Hematopoietic multipotent progenitor cell treated with erythropoietin and hydrocortisone succinate and interleukin-3 and kit ligand, for 8 days (in vitro differentiated cells): ENCODE data around the gene DHRS13.
"Not testable (repeated sequence)": the region's sequence is repeated elsewhere in the genome, so short reads cannot be mapped to it uniquely, and the experiment has no call there.

Experiments
- DNase-seq: peaks from one replicate; pipeline ENCODE4 v3.0.0-alpha.2; 2015

Gene DHRS13

DNA sequence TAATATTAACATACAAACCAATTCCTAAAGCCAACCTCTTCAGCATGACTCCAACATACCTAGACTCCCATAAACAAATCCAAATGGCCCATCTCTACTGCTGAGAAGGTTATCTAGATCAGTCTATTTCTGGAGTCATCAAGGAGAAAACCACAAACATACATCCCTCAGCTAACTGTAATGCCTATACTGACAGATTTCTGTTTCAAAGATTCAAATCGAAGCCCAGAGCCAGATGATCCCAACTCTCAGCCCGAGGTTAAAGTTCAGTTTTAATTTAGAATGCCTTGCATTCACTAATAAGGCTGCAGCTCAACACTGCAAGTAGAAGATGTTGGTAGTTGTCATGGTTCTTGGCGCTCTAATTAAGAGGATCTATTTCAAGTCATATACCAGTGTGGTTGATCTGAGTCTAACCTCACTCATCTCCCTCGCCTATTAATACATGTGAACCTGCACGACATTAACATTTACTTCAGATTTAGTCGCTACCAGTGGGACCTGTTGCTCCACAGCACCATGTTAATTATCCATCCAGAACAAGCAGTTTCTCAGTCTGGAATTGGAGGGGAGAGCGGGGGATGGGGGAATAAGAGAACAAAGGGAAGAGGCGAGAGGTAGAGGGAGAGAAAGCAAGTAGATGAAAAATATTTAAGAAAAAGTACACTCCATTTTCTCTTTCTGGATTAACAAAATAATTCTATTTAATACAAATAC, 33.0 kb upstream of the DHRS13 start:
- no peak for DNase-seq

DNA sequence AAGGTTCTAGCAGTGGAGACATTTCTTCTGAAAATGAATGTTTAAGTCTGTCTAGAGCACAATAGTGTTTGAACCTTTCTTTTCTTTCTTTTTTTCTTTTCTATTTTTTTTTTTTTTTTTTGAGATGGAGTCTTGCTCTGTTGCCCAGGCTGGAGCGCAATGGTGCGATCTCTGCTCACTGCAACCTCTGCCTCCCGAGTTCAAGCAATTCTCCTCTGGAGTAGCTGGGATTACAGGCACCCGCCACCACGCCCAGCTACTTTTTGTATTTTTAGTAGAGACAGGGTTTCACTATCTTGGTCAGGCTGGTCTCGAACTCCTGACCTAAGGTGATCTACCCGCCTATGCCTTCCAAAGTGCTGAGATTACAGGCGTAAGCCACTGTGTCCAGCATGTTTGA, 31.6 kb upstream of the DHRS13 start:
- not testable (repeated sequence) for DNase-seq

DNA sequence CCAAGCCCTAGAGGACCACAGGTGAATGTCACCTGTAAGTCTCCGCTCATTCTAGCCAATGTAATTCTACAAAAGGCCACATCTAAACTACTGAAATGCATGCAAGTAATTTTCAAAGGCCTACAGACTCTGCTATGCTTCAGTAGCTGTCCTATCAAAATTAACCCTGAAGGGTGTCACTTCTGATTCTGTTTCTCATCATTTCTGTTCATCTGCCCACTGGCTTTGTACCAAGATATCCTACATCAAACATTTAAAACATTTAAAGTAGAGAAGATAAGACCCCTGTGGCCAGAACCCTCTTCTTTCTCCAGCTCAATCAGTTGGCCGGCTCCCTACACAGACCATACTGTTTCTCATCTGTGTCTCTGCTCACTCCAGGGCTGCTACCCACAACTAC, 26.9 kb upstream of the DHRS13 start:
- peak; percentile 57 for DNase-seq

GRCh38 chr17:28928061-28928460, 25.2 kb upstream of the DHRS13 start:
- DNase-seq = peak; percentile 40

GRCh38 chr17:28926786-28927185, 23.9 kb upstream of the DHRS13 start:
- DNase-seq = no peak

DNA sequence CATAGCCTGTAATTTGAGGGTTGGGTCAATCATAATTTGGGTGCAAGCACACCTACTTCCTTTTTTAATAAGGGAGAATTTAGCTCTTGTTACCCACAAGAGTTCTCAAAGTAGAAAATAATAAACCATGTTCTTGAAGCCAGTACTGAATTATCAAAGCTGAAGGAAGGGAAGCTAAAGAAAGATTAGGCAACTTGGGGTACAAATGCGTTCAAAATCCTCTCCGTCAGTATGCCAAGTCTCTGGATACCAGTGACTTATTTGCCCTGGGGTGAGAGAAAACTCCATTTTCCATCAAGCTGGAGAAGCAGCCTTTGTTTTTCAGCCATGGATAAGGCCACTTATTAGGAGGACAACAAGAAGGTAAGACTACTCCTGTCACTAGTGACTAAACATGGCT, 23.5 kb upstream of the DHRS13 start:
- DNase-seq = no peak

- peak; percentile 40 for DNase-seq
Measured at GRCh38 chr17:28925912-28926365, 23.1 kb upstream of the DHRS13 start.

DNA sequence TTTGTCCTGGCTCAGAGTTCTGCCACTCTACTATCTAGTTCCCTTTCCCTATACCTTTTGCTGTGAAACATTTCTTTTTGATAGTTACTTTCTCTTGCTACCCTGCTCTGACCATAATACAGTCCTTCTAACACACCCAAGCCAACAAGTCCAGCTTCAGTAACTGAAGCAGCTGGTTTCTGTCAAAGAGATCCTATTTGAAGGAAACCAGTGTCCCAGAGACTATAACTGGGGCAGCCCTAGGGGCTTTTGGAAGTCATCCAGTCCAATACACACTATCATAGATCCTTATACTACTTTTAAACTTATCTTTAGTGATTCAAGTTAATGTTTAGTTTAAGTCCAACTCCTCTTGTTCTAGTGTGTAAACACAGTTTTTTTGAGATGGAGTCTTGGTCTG, 17.3 kb upstream of the DHRS13 start:
- no peak for DNase-seq

GRCh38 chr17:28918295-28918694, 15.4 kb upstream of the DHRS13 start:
- DNase-seq = no peak

- DNase-seq = no peak
Measured at GRCh38 chr17:28917465-28917864, 14.6 kb upstream of the DHRS13 start.

GRCh38 chr17:28917029-28917428, 14.2 kb upstream of the DHRS13 start:
- no peak for DNase-seq

DNA sequence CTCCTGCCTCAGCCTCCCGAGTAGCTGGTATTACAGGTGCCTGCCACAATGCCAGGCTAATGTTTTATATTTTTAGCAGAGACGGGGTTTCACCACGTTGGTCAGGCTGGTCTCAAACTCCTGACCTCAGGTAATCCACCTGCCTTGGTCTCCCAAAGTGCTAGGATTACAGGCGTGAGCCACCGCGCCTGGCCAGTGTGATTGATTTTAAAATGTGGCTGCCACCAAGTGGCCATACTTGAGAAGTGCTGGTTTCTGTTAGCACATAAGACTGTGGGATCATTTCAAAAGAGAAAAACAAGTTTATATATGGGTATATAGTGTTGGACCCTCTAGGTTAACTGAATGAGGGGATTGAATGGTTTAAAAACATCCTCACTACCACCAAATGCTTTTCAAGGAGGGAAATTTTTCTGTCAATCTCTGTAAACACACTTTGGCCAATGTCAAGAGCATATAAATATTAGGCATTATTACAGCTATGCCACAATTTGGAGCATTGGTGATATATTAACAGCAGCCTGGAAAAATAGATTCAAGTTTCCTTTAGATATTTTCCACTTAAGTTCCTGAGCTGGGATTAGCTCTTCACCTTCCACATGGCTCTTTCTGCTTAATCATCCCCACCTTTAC, 13.5 kb upstream of the DHRS13 start:
- peak; percentile 68 for DNase-seq

GRCh38 chr17:28912938-28913333, 10.1 kb upstream of the DHRS13 start:
- DNase-seq = no peak

DNA sequence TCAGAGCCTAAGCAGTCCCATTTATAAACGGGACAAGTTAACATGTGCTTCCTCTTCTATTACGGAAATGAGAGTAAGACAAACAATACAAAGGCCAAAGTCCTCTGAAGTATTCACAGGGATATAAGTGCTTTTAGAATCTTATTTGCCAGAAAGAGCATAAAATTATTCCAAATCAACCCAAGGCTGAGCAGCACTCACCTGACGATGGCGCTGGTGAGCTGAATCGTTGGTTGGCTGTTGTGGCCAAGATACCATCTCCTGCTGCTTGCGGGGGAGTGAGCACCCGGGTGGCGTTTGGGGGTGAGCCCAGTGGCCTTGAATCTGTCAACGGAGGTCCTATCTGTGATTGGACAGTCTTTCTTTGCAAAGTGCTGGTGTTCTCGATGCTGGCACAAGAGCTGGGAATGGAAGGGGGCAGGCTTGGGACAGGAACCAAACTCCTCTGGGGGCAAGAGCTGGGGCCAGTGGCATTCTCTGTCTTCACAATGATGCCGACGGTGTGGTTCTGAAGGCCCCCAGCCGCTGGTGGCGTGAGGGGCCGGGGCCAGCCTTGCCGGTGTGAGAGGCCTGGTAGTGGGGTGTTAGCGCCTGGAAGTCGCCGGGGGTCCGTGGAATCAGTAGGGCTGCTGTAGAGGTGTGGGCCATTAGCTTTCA, 9.5 kb upstream of the DHRS13 start:
- DNase-seq = peak; percentile 55

DNA sequence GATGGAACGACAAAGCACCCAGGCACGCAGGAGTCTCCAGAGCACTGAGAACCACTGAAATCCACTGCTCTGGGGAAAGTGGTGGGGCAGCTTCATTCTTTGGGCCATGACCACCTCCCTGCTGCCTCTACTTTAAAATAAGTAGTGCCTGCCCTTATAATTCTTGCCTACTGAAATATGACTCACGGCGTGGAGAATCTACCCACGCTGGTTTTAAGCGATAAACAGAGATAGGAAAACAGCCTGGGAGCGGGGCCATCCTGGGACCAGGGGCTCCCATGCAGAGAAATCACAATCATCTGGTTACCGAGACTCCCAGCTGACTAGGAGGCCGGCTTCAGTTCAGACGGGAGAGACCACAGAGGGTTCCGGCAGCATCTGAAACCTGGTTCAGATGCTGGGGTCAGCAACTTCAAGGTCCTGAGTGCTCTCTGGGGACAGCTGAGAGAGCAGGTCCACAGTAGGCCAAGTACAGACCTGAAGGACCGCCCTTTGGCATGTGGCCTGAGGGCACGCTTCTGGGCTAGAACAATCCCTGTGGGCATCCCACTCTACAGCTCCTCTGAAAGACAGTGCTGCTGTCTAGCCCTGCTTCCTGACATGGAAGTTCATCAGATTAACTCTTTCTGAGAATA, 8.6 kb upstream of the DHRS13 start:
- no peak for DNase-seq

GRCh38 chr17:28910534-28910933, 7.7 kb upstream of the DHRS13 start:
- DNase-seq = no peak

DNA sequence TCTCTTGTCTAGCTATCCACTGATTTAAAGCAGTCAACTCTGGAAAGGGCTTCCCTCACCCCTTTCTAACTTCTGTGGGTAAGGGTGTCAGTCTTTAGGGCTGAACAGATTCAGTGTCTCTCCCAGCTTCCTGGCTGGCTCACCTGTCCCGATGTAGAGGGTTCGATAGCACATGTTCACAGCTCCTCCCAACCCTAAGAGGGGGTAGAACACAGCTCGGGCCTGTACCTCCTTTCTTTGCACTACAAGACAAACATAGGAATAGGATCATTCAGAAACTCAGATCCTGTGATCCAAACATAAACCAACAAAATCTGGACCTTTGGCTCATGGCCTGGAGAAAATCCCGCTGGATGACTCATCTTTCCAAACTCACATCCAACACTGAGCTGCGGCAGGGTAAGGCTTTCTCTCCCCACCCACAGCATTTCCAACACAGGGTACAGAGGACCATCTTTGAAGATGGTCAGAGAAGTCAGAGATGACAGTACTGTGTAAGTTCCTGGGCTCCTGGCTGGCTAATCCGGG, 5.8 kb upstream of the DHRS13 start:
- DNase-seq = no peak

GRCh38 chr17:28907709-28908475, 5.0 kb upstream of the DHRS13 start:
- peak; percentile 87 for DNase-seq

DNA sequence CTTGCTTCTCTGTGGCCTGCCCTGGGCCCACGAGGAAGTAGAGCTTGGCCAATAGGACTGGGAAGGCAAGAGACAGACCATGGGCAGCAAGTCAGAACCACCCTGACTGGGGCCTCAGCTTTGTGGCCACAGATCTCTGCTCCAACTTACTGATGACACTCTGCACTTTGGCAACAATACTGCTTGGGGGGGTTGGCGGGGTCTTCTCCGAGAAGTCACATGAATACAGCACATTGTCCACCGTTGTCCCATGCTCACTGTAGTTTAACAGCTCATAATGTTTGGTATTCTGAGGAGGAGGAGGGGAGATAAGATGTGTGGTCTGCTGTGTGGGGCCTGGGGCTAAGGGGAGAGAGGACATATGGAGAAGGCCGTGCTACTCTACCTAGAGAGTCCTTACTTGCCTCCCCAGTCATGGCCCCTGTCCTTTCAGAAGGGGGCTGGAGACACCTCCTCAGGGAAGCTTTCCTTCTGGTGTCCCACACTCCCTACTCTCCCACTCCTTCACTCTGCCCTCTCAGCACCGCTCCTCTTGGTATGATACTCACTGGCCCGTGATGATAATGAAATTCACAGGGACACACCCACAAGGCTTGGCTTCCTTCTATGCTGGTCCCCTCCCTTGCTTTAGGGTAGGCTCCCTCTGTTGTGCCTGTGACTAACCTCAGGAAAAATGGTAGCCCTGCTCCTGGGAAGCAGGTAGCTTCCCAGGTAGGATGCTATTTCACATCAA, 4.0 kb upstream of the DHRS13 start:
- DNase-seq = peak; percentile 91

DNA sequence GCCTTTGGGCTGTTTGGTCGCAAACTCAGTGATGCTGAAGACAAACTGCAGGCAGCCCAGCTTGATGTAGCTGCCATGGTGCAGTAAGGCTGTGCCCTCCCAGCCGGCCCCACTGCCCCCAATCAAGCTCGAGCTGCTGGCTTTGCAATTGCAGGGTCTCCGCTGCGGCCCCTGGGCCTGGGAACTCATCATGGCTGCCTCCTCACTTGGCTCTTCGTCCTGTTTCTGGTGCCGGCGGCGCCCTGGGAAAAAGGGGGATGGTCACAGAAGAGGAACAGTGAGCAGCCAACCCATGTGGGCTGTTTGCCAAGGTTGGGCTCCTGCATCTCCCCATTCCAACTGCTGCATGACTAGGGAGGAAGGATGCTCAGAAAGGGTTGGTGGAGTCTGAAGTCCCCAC, 3.4 kb upstream of the DHRS13 start:
- DNase-seq = peak; percentile 50

GRCh38 chr17:28904800-28905199, 1.9 kb upstream of the DHRS13 start:
- DNase-seq = peak; percentile 62

- DNase-seq = not testable (repeated sequence)
Measured at GRCh38 chr17:28903546-28903841, 615 bp upstream of the DHRS13 start.
